NB4 (cell line): ENCODE measurements around the gene C1QTNF1.

Experiments
- CTCF ChIP-seq: IDR thresholded peaks from one replicate; pipeline ENCODE4 v1.5.1; 2012; ENCODE audit warnings: low read depth, low read length
- MYC ChIP-seq: IDR thresholded peaks from 2 replicates; pipeline ENCODE4 v1.6.1; 2011; ENCODE audit warnings: low read depth, low read length

GRCh38 chr17:79023180-79023705, 726 bp upstream of the C1QTNF1 start:
- TF ChIP-seq MYC (no peak), CTCF (no peak)
